ENCODE measurements around the gene HDGFL2. TPM values are rescaled to one million over a fixed set of nuclear protein-coding genes. Genes with fewer than 3 reads are reported as not detected.
"Not testable (repeated sequence)": the region's sequence is repeated elsewhere in the genome, so short reads cannot be mapped to it uniquely, and the experiment has no call there.

The HDGFL2 gene
- total and polyA plus RNA-seq, 10 of the 15 experiments (the other 5 are each of a cell fraction or from before 2014, with no cell fraction given) = 0.16 to 56.9 (median 25.3) TPM

- H3K4me2 ChIP-seq (ENCODE audit: control insufficient read depth, insufficient read depth); H3K9ac ChIP-seq (ENCODE audit: control insufficient read depth, insufficient read depth, low read length); in situ Hi-C loops (cut with MboI); H2AFZ ChIP-seq (ENCODE audit: control insufficient read depth, low read depth, low read length); BruUV-seq (replicated peaks); H3K4me3 ChIP-seq; POLR2A ChIA-PET; H3K36me3 ChIP-seq (ENCODE audit: control insufficient read depth in 2 of 2, insufficient read depth in 2 of 2, low read length in 1 of 2); H3K9me3 ChIP-seq (replicated peaks; ENCODE audit: control insufficient read depth, insufficient read depth, low read length); H3K79me2 ChIP-seq (ENCODE audit: control insufficient read depth, insufficient read depth, low read length); DNase-seq (ENCODE audit: low read depth, low spot score); ATAC-seq; H3K27ac ChIP-seq (ENCODE audit: control insufficient read depth, insufficient read depth); H3K27me3 ChIP-seq (replicated peaks in 1 of 2; ENCODE audit: control insufficient read depth in 2 of 2, insufficient read depth in 2 of 2, low read length in 1 of 2); FAIRE-seq; intact Hi-C loops (cut with micrococcal nuclease; ENCODE audit: unreplicated experiment); RAD21 ChIA-PET (ENCODE audit: unreplicated experiment); H4K20me1 ChIP-seq (ENCODE audit: control insufficient read depth, insufficient read depth): not testable (repeated sequence)
- ChIA-PET SMC1A (ENCODE audit: uncharacterized antibody, unreplicated experiment) (interaction anchor here (1.4 kb wide), 1 partner anchor 17 kb away, joined by 4 read pairs; no protein-coding TSS in a partner anchor), CTCF (interaction anchor here (1.2 to 4.8 kb wide), 3 partner anchors 17 to 92 kb away, joined by 4 to 44 read pairs (median 4); no protein-coding TSS in a partner anchor)
- 78% methylated on average over 12 of the region's 12 CpGs for WGBS (ENCODE audit: insufficient coverage, insufficient replicate concordance, low lambda C conversion rate, missing lambda C conversion rate)
- H3K4me1 ChIP-seq (ENCODE audit: control insufficient read depth, insufficient read depth, low read length) = peaks cover 12% of the 10 kb centered on the region
Measured at GRCh38 chr19:4541806-4542145, 69.7 kb downstream of the HDGFL2 start.

GRCh38 chr19:4542896-4543841 is 71.1 kb downstream of the HDGFL2 start:
- POLR2A ChIA-PET = no interaction called here
- FAIRE-seq (no peak), DNase-seq (ENCODE audit: low read depth, low spot score) (no peak), ATAC-seq (no peak; the same call in 1 of the 3 replicates)
- H3K27ac ChIP-seq (ENCODE audit: control insufficient read depth, insufficient read depth) = no peak overlapping the region
- H3K4me3 ChIP-seq = no peak overlapping the region
- CTCF ChIA-PET = no interaction called here
- no peaks in the 10 kb centered on the region for H3K79me2 ChIP-seq (ENCODE audit: control insufficient read depth, insufficient read depth, low read length)
- WGBS (ENCODE audit: insufficient coverage, insufficient replicate concordance, low lambda C conversion rate, missing lambda C conversion rate) = 75% methylated on average over 51 of the region's 77 CpGs
- H4K20me1 ChIP-seq (ENCODE audit: control insufficient read depth, insufficient read depth) = no peaks in the 10 kb centered on the region
- no peak overlapping the region for H3K9ac ChIP-seq (ENCODE audit: control insufficient read depth, insufficient read depth, low read length)
- H3K27me3 ChIP-seq (replicated peaks in 1 of 2; ENCODE audit: control insufficient read depth in 2 of 2, insufficient read depth in 2 of 2, low read length in 1 of 2) = no peaks in the 10 kb centered on the region
- peaks cover 2% of the 10 kb centered on the region; the same call in 2 of the 3 replicates for H3K9me3 ChIP-seq (replicated peaks; ENCODE audit: control insufficient read depth, insufficient read depth, low read length)
- SMC1A ChIA-PET (ENCODE audit: uncharacterized antibody, unreplicated experiment) = no interaction called here
- no peaks in the 10 kb centered on the region for H3K36me3 ChIP-seq (ENCODE audit: control insufficient read depth in 2 of 2, insufficient read depth in 2 of 2, low read length in 1 of 2)
- BruUV-seq (replicated peaks) = no TSS peak
- in situ Hi-C loops (cut with MboI) = no loop called here
- no peak overlapping the region for H3K4me2 ChIP-seq (ENCODE audit: control insufficient read depth, insufficient read depth)
- no peak overlapping the region for H2AFZ ChIP-seq (ENCODE audit: control insufficient read depth, low read depth, low read length)
- RAD21 ChIA-PET (ENCODE audit: unreplicated experiment) = no interaction called here
- H3K4me1 ChIP-seq (ENCODE audit: control insufficient read depth, insufficient read depth, low read length) = peaks cover 12% of the 10 kb centered on the region
- intact Hi-C loops (cut with micrococcal nuclease; ENCODE audit: unreplicated experiment) = no loop called here
- TF ChIP-seq MYC (IDR thresholded peaks at IDR 0.05; ENCODE audit: insufficient read depth, insufficient read length, insufficient replicate concordance, low read length, severe bottlenecking) = no peak
- TF ChIP-seq ETV6 (conservative IDR thresholded peaks at IDR 0.05 in 1 of 2, IDR thresholded peaks at IDR 0.05 in 1 of 2; ENCODE audit: borderline replicate concordance in 1 of 2, low read depth in 1 of 2) = no peak
- TF ChIP-seq STAT3 (IDR thresholded peaks at IDR 0.05; ENCODE audit: low read depth, low read length) = no peak
- TF ChIP-seq NRF1 (conservative IDR thresholded peaks at IDR 0.05; ENCODE audit: low read depth, low read length) = no peak
- TF ChIP-seq, protein P1, sequence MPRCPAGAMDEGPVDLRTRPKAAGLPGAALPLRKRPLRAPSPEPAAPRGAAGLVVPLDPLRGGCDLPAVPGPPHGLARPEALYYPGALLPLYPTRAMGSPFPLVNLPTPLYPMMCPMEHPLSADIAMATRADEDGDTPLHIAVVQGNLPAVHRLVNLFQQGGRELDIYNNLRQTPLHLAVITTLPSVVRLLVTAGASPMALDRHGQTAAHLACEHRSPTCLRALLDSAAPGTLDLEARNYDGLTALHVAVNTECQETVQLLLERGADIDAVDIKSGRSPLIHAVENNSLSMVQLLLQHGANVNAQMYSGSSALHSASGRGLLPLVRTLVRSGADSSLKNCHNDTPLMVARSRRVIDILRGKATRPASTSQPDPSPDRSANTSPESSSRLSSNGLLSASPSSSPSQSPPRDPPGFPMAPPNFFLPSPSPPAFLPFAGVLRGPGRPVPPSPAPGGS (IDR thresholded peaks at IDR 0.05; ENCODE audit: borderline replicate concordance, insufficient read depth, low read depth, low read length, poor library complexity, severe bottlenecking) = peak; percentile 97
- TF ChIP-seq BHLHE40 (IDR thresholded peaks at IDR 0.05; ENCODE audit: borderline replicate concordance in 1 of 2, low read depth in 2 of 2, low read length in 1 of 2) = peak in 1 of 2 experiments; percentile 50; a peak in 1 of 4 replicates
- TF ChIP-seq, protein P2, sequence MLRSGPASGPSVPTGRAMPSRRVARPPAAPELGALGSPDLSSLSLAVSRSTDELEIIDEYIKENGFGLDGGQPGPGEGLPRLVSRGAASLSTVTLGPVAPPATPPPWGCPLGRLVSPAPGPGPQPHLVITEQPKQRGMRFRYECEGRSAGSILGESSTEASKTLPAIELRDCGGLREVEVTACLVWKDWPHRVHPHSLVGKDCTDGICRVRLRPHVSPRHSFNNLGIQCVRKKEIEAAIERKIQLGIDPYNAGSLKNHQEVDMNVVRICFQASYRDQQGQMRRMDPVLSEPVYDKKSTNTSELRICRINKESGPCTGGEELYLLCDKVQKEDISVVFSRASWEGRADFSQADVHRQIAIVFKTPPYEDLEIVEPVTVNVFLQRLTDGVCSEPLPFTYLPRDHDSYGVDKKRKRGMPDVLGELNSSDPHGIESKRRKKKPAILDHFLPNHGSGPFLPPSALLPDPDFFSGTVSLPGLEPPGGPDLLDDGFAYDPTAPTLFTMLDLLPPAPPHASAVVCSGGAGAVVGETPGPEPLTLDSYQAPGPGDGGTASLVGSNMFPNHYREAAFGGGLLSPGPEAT (IDR thresholded peaks at IDR 0.05; ENCODE audit: low read depth) = no peak
- TF ChIP-seq PAX8 (IDR thresholded peaks at IDR 0.05) = no peak
- TF ChIP-seq KDM1A (IDR thresholded peaks at IDR 0.05; ENCODE audit: borderline replicate concordance) = no peak
- TF ChIP-seq CBFB (IDR thresholded peaks at IDR 0.05; ENCODE audit: low read depth) = no peak

All from GM12878 (cell line).